Measurements from ENCODE around the gene MYO19.

DNA sequence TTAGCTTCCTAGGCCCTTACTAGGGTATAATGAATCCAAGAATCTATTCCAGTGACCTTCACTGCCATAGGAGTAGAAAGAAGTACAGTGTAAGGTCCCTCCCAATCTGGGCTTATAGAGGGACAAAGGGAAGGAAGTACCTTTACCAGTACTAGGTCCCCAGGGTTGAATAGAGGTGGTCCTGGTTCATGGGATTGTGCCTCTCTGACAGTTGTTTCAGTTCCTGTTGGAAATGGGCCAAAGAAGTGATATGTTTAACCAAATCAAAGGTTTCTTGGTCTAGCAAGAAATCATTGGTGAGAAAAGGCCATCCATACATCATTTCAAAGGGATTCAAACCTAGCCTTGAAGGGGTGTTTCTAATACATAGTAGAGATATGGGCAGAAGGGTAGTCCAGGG is 64.2 kb downstream of the MYO19 start:
- TF ChIP-seq, protein P1, sequence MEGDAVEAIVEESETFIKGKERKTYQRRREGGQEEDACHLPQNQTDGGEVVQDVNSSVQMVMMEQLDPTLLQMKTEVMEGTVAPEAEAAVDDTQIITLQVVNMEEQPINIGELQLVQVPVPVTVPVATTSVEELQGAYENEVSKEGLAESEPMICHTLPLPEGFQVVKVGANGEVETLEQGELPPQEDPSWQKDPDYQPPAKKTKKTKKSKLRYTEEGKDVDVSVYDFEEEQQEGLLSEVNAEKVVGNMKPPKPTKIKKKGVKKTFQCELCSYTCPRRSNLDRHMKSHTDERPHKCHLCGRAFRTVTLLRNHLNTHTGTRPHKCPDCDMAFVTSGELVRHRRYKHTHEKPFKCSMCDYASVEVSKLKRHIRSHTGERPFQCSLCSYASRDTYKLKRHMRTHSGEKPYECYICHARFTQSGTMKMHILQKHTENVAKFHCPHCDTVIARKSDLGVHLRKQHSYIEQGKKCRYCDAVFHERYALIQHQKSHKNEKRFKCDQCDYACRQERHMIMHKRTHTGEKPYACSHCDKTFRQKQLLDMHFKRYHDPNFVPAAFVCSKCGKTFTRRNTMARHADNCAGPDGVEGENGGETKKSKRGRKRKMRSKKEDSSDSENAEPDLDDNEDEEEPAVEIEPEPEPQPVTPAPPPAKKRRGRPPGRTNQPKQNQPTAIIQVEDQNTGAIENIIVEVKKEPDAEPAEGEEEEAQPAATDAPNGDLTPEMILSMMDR (conservative IDR thresholded peaks at IDR 0.05; ENCODE audit: low read length) = no peak
- no peak for TF ChIP-seq EZH2phosphoT487 (IDR thresholded peaks at IDR 0.05; ENCODE audit: borderline replicate concordance, low read depth, low read length)

Data from OCI-LY7 (cell line).